ENCODE results near the gene CLOCK. TPM values are rescaled to one million over a fixed set of nuclear protein-coding genes. Genes with fewer than 3 reads are reported as not detected.

CLOCK gene
- total and polyA plus RNA-seq, 2 experiments from 2014 or later, result 9.6 to 29.3 TPM

- WGBS (ENCODE audit: low lambda C conversion rate, missing lambda C conversion rate), result 94% methylated on average over 2 of the region's 2 CpGs
- H2AFZ ChIP-seq, result no peak overlapping the region
- H3K4me2 ChIP-seq, result no peak overlapping the region
- no peak overlapping the region for H3K27ac ChIP-seq
- no peak overlapping the region for H3K4me3 ChIP-seq
- no peak for TF ChIP-seq EZH2 (IDR thresholded peaks at IDR 0.05; ENCODE audit: borderline replicate concordance)
- no peak for TF ChIP-seq EZH2phosphoT487 (IDR thresholded peaks at IDR 0.05; ENCODE audit: low read depth, severe bottlenecking, unreplicated experiment)
- no peak for TF ChIP-seq CTCF (IDR thresholded peaks at IDR 0.05; ENCODE audit: poor library complexity)
- no peaks in the 10 kb centered on the region for H3K27me3 ChIP-seq
- no peaks in the 10 kb centered on the region for H4K20me1 ChIP-seq (ENCODE audit: insufficient read depth, poor library complexity, severe bottlenecking)
- no peaks in the 10 kb centered on the region for H3K9me3 ChIP-seq (ENCODE audit: low read depth)
- H3K4me1 ChIP-seq (ENCODE audit: insufficient read depth), result no peaks in the 10 kb centered on the region
- H3K79me2 ChIP-seq, result no peaks in the 10 kb centered on the region
- no peak for DNase-seq (ENCODE audit: low spot score)
- H3K9me2 ChIP-seq (replicated peaks; ENCODE audit: insufficient read depth), result no peaks in the 10 kb centered on the region
- no peaks in the 10 kb centered on the region for H3K36me3 ChIP-seq (replicated peaks; ENCODE audit: insufficient read depth, low read depth)
Observed at GRCh38 chr4:55458611-55459010, 88.1 kb downstream of the CLOCK start.

- H2AFZ ChIP-seq, result no peak overlapping the region
- no peak overlapping the region for H3K27ac ChIP-seq
- H3K27me3 ChIP-seq, result no peaks in the 10 kb centered on the region
- 72% methylated on average over 5 of the region's 5 CpGs for WGBS (ENCODE audit: low lambda C conversion rate, missing lambda C conversion rate)
- no peaks in the 10 kb centered on the region for H4K20me1 ChIP-seq (ENCODE audit: insufficient read depth, poor library complexity, severe bottlenecking)
- H3K4me3 ChIP-seq, result no peak overlapping the region
- no peaks in the 10 kb centered on the region for H3K4me1 ChIP-seq (ENCODE audit: insufficient read depth)
- no peak overlapping the region for H3K4me2 ChIP-seq
- DNase-seq (ENCODE audit: low spot score), result no peak
- H3K79me2 ChIP-seq, result no peaks in the 10 kb centered on the region
- no peaks in the 10 kb centered on the region for H3K9me3 ChIP-seq (ENCODE audit: low read depth)
- H3K9me2 ChIP-seq (replicated peaks; ENCODE audit: insufficient read depth), result no peaks in the 10 kb centered on the region
- no peaks in the 10 kb centered on the region for H3K36me3 ChIP-seq (replicated peaks; ENCODE audit: insufficient read depth, low read depth)
- no peak for TF ChIP-seq EZH2 (IDR thresholded peaks at IDR 0.05; ENCODE audit: borderline replicate concordance)
- TF ChIP-seq CTCF (IDR thresholded peaks at IDR 0.05; ENCODE audit: poor library complexity), result no peak
- TF ChIP-seq EZH2phosphoT487 (IDR thresholded peaks at IDR 0.05; ENCODE audit: low read depth, severe bottlenecking, unreplicated experiment), result no peak
Observed at GRCh38 chr4:55458164-55458563, 88.5 kb downstream of the CLOCK start.

GRCh38 chr4:55450566-55450965 lies 96.1 kb downstream of the CLOCK start:
- Histone ChIP-seq H3K9me3 (ENCODE audit: low read depth) (no peaks in the 10 kb centered on the region), H3K4me1 (ENCODE audit: insufficient read depth) (no peaks in the 10 kb centered on the region), H4K20me1 (ENCODE audit: insufficient read depth, poor library complexity, severe bottlenecking) (no peaks in the 10 kb centered on the region), H2AFZ (no peak overlapping the region), H3K4me2 (no peak overlapping the region), H3K79me2 (no peaks in the 10 kb centered on the region), H3K9me2 (replicated peaks; ENCODE audit: insufficient read depth) (no peaks in the 10 kb centered on the region), H3K27ac (no peak overlapping the region), H3K36me3 (replicated peaks; ENCODE audit: insufficient read depth, low read depth) (no peaks in the 10 kb centered on the region), H3K4me3 (no peak overlapping the region), H3K27me3 (no peaks in the 10 kb centered on the region)
- no peak for DNase-seq (ENCODE audit: low spot score)
- TF ChIP-seq EZH2 (IDR thresholded peaks at IDR 0.05; ENCODE audit: borderline replicate concordance) (no peak), EZH2phosphoT487 (IDR thresholded peaks at IDR 0.05; ENCODE audit: low read depth, severe bottlenecking, unreplicated experiment) (no peak), CTCF (IDR thresholded peaks at IDR 0.05; ENCODE audit: poor library complexity) (no peak)
- 88% methylated on average over 8 of the region's 8 CpGs for WGBS (ENCODE audit: low lambda C conversion rate, missing lambda C conversion rate)

- 70% methylated on average over 1 of the region's 1 CpG for WGBS (ENCODE audit: low lambda C conversion rate, missing lambda C conversion rate)
- Histone ChIP-seq H3K79me2 (no peaks in the 10 kb centered on the region), H4K20me1 (ENCODE audit: insufficient read depth, poor library complexity, severe bottlenecking) (no peaks in the 10 kb centered on the region), H3K9me3 (ENCODE audit: low read depth) (no peaks in the 10 kb centered on the region), H3K4me2 (no peak overlapping the region), H3K27me3 (no peaks in the 10 kb centered on the region), H3K27ac (no peak overlapping the region), H3K36me3 (replicated peaks; ENCODE audit: insufficient read depth, low read depth) (no peaks in the 10 kb centered on the region), H3K4me1 (ENCODE audit: insufficient read depth) (no peaks in the 10 kb centered on the region), H3K9me2 (replicated peaks; ENCODE audit: insufficient read depth) (no peaks in the 10 kb centered on the region), H2AFZ (no peak overlapping the region), H3K4me3 (no peak overlapping the region)
- TF ChIP-seq EZH2phosphoT487 (IDR thresholded peaks at IDR 0.05; ENCODE audit: low read depth, severe bottlenecking, unreplicated experiment) (no peak), EZH2 (IDR thresholded peaks at IDR 0.05; ENCODE audit: borderline replicate concordance) (no peak), CTCF (IDR thresholded peaks at IDR 0.05; ENCODE audit: poor library complexity) (no peak)
- no peak for DNase-seq (ENCODE audit: low spot score)
Observed at GRCh38 chr4:55447831-55448230, 98.9 kb downstream of the CLOCK start.
